WTC11 (cell line): ENCODE results near the gene SLC17A8. TPM values are rescaled to one million over a fixed set of nuclear protein-coding genes. Genes with fewer than 3 reads are reported as not detected.

ENCODE experiments used
- ATAC-seq: fragments of 200-7000 bp; cut with Tn5 transposase; 2 replicates; pipeline ENCODE4 v1.10.0; 2021; ENCODE audit warnings: mild to moderate bottlenecking, moderate library complexity
- CTCF ChIA-PET: fragments of 300-600 bp; sonication (Branson Sonifier 250); formaldehyde crosslinking; loops from one replicate; lab custom pipeline; 2021; ENCODE audit warnings: antibody characterized with exemption; lab: Charles Lee
- POLR2A ChIA-PET: fragments of 350-600 bp; sonication (Branson Sonifier 250); formaldehyde crosslinking; loops from one replicate; lab custom pipeline; 2021; ENCODE audit warnings: antibody characterized with exemption; lab: Charles Lee
- DNase-seq: peaks from one replicate; pipeline ENCODE4 v3.0.0; 2021; ENCODE audit warnings: low spot score
- H3K27ac Mint-ChIP-seq: 2 replicates; pipeline ENCODE4 v1.8.0; 2021; ENCODE audit warnings: mixed read lengths
- H3K27me3 Mint-ChIP-seq: 2 replicates; pipeline ENCODE4 v1.8.0; 2021; ENCODE audit warnings: low read depth, mild to moderate bottlenecking, moderate library complexity, mixed read lengths
- H3K36me3 Mint-ChIP-seq: 2 replicates; pipeline ENCODE4 v1.8.0; 2021; ENCODE audit warnings: mixed read lengths
- H3K4me1 Mint-ChIP-seq: 2 replicates; pipeline ENCODE4 v1.8.0; 2022; ENCODE audit warnings: mixed read lengths
- H3K4me3 Mint-ChIP-seq: 2 replicates; pipeline ENCODE4 v1.8.0; 2021; ENCODE audit warnings: mild to moderate bottlenecking, moderate library complexity, mixed read lengths
- H3K9me3 Mint-ChIP-seq: 2 replicates; pipeline ENCODE4 v1.8.0; 2021; ENCODE audit warnings: mixed read lengths
- CBFB ChIP-seq: sonication (generic); formaldehyde crosslinking; IDR thresholded peaks from 2 replicates; pipeline ENCODE4 v1.8.1; 2022; ENCODE audit warnings: mild to moderate bottlenecking, low read depth, missing genetic modification reagents
- CREB1 ChIP-seq: sonication (generic); formaldehyde crosslinking; IDR thresholded peaks from 2 replicates; pipeline ENCODE4 v1.8.0; 2023; ENCODE audit warnings: mild to moderate bottlenecking, missing genetic modification reagents
- GABPB1 ChIP-seq: sonication (generic); formaldehyde crosslinking; IDR thresholded peaks from 2 replicates; pipeline ENCODE4 v1.8.1; 2023; ENCODE audit warnings: mild to moderate bottlenecking, missing genetic modification reagents
- KAT7 ChIP-seq: sonication (generic); formaldehyde crosslinking; IDR thresholded peaks from 2 replicates; pipeline ENCODE4 v1.8.1; 2023; ENCODE audit warnings: missing genetic modification reagents, mild to moderate bottlenecking, borderline replicate concordance
- MYBL2 ChIP-seq: sonication (generic); formaldehyde crosslinking; IDR thresholded peaks from 2 replicates; pipeline ENCODE4 v1.8.1; 2023; ENCODE audit warnings: mild to moderate bottlenecking, moderate library complexity, missing genetic modification reagents
- NR3C1 ChIP-seq: sonication (generic); formaldehyde crosslinking; conservative IDR thresholded peaks from 2 replicates; pipeline ENCODE4 v1.8.1; 2023; ENCODE audit warnings: low read depth, mild to moderate bottlenecking, missing genetic modification reagents
- RELA ChIP-seq: sonication (generic); formaldehyde crosslinking; IDR thresholded peaks from 2 replicates; pipeline ENCODE4 v1.8.1; 2022; ENCODE audit warnings: missing genetic modification reagents, mild to moderate bottlenecking, borderline replicate concordance
- SMAD3 ChIP-seq: sonication (generic); formaldehyde crosslinking; IDR thresholded peaks from 2 replicates; pipeline ENCODE4 v1.8.0; 2022; ENCODE audit warnings: missing genetic modification reagents, mild to moderate bottlenecking, borderline replicate concordance
- SP1 ChIP-seq: sonication (generic); formaldehyde crosslinking; conservative IDR thresholded peaks from 2 replicates; pipeline ENCODE4 v1.8.1; 2022; ENCODE audit warnings: missing genetic modification reagents
- TEAD1 ChIP-seq: sonication (generic); formaldehyde crosslinking; IDR thresholded peaks from 2 replicates; pipeline ENCODE4 v1.8.0; 2022; ENCODE audit warnings: mild to moderate bottlenecking, missing genetic modification reagents
- ZNF121 ChIP-seq: sonication (generic); formaldehyde crosslinking; IDR thresholded peaks from 2 replicates; pipeline ENCODE4 v1.8.0; 2023; ENCODE audit warnings: missing genetic modification reagents
- ZNF263 ChIP-seq: sonication (generic); formaldehyde crosslinking; IDR thresholded peaks from 2 replicates; pipeline ENCODE4 v1.8.1; 2022; ENCODE audit warnings: low read depth, mild to moderate bottlenecking, moderate library complexity, missing genetic modification reagents
- ZNF317 ChIP-seq: sonication (generic); formaldehyde crosslinking; IDR thresholded peaks from 2 replicates; pipeline ENCODE4 v1.8.1; 2023; ENCODE audit warnings: low read depth, mild to moderate bottlenecking, moderate library complexity, missing genetic modification reagents, borderline replicate concordance
- ZNF396 ChIP-seq: fragments of 250-450 bp; sonication (Bioruptor Pico); IDR thresholded peaks from 2 replicates; pipeline ENCODE4 v1.8.0; 2021; ENCODE audit warnings: mild to moderate bottlenecking, moderate library complexity, borderline replicate concordance
- total RNA-seq: library from RNA; stranded (reverse); gene quantifications from 3 replicates; pipeline ENCODE4 v1.2.3, GENCODE V29; 2021
- TF ChIP-seq, protein P1 (sequence below): sonication (generic); formaldehyde crosslinking; IDR thresholded peaks from 2 replicates; pipeline ENCODE4 v1.8.0; 2023; ENCODE audit warnings: mild to moderate bottlenecking, missing genetic modification reagents
- TF ChIP-seq, protein P2 (sequence below): fragments of 200-600 bp; IDR thresholded peaks from 2 replicates; pipeline ENCODE4 v1.8.0; 2022; ENCODE audit warnings: antibody characterized with exemption
- TF ChIP-seq, protein P3 (sequence below): sonication (generic); formaldehyde crosslinking; IDR thresholded peaks from 2 replicates; pipeline ENCODE4 v1.8.1; 2023; ENCODE audit warnings: mild to moderate bottlenecking, missing genetic modification reagents
- TF ChIP-seq, protein P4 (sequence below): fragments of 250-450 bp; sonication (Bioruptor Pico); IDR thresholded peaks from 2 replicates; pipeline ENCODE4 v1.9.0; 2021; ENCODE audit warnings: moderate library complexity, mild to moderate bottlenecking, inconsistent platforms, borderline replicate concordance
- TF ChIP-seq, protein P5 (sequence below): fragments of 250-450 bp; sonication (Bioruptor Pico); IDR thresholded peaks from 2 replicates; pipeline ENCODE4 v1.9.0; 2021; ENCODE audit warnings: mild to moderate bottlenecking, borderline replicate concordance

SLC17A8 gene
- total RNA-seq, 1 experiment from 2014 or later, result 0.26 TPM

DNA sequence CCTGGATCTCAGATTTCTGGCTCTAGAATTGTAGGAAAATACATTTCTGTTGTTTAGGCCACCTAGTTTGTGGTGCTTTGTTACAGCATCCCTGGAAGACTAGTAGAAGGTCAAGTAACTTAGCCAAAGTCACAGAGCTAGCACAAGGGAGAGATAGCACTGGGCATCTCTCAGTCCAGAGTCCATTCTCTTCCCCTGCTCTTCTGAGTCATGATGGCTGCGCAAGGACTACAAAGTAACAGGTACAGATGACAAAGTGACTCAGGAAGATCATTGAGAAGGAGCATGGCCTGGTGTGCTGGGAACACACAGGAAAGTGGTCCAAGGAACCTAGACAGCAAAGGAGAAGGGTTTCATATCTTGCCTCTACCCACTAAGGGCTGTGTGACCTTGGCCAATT is 19.3 kb downstream of the SLC17A8 start (continued):
- TF ChIP-seq, protein P1, sequence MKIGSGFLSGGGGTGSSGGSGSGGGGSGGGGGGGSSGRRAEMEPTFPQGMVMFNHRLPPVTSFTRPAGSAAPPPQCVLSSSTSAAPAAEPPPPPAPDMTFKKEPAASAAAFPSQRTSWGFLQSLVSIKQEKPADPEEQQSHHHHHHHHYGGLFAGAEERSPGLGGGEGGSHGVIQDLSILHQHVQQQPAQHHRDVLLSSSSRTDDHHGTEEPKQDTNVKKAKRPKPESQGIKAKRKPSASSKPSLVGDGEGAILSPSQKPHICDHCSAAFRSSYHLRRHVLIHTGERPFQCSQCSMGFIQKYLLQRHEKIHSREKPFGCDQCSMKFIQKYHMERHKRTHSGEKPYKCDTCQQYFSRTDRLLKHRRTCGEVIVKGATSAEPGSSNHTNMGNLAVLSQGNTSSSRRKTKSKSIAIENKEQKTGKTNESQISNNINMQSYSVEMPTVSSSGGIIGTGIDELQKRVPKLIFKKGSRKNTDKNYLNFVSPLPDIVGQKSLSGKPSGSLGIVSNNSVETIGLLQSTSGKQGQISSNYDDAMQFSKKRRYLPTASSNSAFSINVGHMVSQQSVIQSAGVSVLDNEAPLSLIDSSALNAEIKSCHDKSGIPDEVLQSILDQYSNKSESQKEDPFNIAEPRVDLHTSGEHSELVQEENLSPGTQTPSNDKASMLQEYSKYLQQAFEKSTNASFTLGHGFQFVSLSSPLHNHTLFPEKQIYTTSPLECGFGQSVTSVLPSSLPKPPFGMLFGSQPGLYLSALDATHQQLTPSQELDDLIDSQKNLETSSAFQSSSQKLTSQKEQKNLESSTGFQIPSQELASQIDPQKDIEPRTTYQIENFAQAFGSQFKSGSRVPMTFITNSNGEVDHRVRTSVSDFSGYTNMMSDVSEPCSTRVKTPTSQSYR, result no peak
- TF ChIP-seq GABPB1, result no peak

DNA sequence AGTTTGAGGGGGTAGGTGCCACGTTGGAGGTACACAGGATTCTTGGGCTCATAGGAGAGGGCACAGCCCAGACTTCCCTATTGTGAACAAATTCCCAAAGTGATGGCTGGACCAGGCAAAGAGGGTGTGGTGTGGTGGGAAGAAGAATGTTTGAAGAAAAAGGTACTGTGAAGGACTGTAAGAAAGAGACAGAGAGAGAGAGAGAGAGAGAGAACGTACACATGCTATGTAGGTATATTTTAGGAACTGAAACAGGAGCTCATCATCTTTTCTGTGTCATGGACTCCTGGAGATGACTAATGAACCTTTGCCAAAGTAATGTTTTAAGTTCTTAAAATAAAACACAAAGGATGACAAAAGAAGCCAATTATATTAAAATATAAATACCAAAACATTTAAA is 24.5 kb downstream of the SLC17A8 start:
- peaks cover 9% of the 10 kb centered on the region for H3K4me1 Mint-ChIP-seq
- no peaks in the 10 kb centered on the region for H3K9me3 Mint-ChIP-seq
- H3K36me3 Mint-ChIP-seq, result no peaks in the 10 kb centered on the region
- H3K27ac Mint-ChIP-seq, result no peak overlapping the region
- ATAC-seq (no peak), DNase-seq (no peak)
- ChIA-PET CTCF (interaction anchor here (1.0 kb wide), 1 partner anchor 23 kb away, joined by 4 read pairs; no protein-coding TSS in a partner anchor), POLR2A (interaction anchor here (0.6 kb wide), 1 partner anchor 1308 kb away, joined by 3 read pairs; no protein-coding TSS in a partner anchor)
- TF ChIP-seq SP1 (no peak), ZNF121 (no peak), SMAD3 (no peak), CREB1 (CRISPR knock-in tag) (no peak), CBFB (CRISPR knock-in tag) (no peak), KAT7 (CRISPR knock-in tag) (no peak), MYBL2 (CRISPR knock-in tag) (no peak), ZNF263 (CRISPR knock-in tag) (no peak), ZNF317 (CRISPR knock-in tag) (no peak), TEAD1 (CRISPR knock-in tag) (no peak)
- TF ChIP-seq, protein P2, sequence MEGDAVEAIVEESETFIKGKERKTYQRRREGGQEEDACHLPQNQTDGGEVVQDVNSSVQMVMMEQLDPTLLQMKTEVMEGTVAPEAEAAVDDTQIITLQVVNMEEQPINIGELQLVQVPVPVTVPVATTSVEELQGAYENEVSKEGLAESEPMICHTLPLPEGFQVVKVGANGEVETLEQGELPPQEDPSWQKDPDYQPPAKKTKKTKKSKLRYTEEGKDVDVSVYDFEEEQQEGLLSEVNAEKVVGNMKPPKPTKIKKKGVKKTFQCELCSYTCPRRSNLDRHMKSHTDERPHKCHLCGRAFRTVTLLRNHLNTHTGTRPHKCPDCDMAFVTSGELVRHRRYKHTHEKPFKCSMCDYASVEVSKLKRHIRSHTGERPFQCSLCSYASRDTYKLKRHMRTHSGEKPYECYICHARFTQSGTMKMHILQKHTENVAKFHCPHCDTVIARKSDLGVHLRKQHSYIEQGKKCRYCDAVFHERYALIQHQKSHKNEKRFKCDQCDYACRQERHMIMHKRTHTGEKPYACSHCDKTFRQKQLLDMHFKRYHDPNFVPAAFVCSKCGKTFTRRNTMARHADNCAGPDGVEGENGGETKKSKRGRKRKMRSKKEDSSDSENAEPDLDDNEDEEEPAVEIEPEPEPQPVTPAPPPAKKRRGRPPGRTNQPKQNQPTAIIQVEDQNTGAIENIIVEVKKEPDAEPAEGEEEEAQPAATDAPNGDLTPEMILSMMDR, result no peak
- TF ChIP-seq, protein P3, sequence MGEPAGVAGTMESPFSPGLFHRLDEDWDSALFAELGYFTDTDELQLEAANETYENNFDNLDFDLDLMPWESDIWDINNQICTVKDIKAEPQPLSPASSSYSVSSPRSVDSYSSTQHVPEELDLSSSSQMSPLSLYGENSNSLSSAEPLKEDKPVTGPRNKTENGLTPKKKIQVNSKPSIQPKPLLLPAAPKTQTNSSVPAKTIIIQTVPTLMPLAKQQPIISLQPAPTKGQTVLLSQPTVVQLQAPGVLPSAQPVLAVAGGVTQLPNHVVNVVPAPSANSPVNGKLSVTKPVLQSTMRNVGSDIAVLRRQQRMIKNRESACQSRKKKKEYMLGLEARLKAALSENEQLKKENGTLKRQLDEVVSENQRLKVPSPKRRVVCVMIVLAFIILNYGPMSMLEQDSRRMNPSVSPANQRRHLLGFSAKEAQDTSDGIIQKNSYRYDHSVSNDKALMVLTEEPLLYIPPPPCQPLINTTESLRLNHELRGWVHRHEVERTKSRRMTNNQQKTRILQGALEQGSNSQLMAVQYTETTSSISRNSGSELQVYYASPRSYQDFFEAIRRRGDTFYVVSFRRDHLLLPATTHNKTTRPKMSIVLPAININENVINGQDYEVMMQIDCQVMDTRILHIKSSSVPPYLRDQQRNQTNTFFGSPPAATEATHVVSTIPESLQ (CRISPR knock-in tag), result no peak
- H3K27me3 Mint-ChIP-seq, result no peaks in the 10 kb centered on the region; the same call in 1 of the 2 replicates
- H3K4me3 Mint-ChIP-seq, result no peak overlapping the region

DNA sequence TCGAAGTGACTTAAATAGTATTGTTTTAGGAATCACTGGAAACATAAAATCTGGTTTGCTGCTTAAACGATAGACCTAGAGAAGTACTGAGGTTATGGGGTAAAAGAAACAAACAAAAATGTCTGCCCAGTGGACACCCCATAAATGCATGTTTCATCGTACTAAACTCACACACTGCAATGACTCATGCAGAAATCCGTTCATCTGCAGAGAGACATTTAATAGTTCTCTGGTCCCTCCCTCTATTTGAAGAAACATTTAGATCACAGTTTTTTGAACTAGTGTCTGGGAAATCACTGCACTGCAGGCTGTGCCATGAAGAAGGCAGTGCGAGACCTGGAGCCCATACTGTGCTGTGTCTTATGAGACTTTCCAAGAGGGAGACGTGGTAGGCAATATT is 25.5 kb downstream of the SLC17A8 start:
- CTCF ChIA-PET, result interaction anchor here (1.3 kb wide), 1 partner anchor 22 kb away, joined by 12 read pairs; no protein-coding TSS in a partner anchor
- H3K36me3 Mint-ChIP-seq, result no peaks in the 10 kb centered on the region
- ATAC-seq, result no peak

More for the DNA sequence above, 25.5 kb downstream of the SLC17A8 start:
- POLR2A ChIA-PET, result no interaction called here
- Mint-ChIP-seq H3K27me3 (no peaks in the 10 kb centered on the region), H3K9me3 (no peaks in the 10 kb centered on the region), H3K27ac (no peak overlapping the region), H3K4me3 (no peak overlapping the region), H3K4me1 (peaks cover 9% of the 10 kb centered on the region)
- TF ChIP-seq NR3C1 (CRISPR knock-in tag) (no peak), ZNF396 (CRISPR knock-in tag) (no peak), RELA (no peak)
- TF ChIP-seq, protein P4, sequence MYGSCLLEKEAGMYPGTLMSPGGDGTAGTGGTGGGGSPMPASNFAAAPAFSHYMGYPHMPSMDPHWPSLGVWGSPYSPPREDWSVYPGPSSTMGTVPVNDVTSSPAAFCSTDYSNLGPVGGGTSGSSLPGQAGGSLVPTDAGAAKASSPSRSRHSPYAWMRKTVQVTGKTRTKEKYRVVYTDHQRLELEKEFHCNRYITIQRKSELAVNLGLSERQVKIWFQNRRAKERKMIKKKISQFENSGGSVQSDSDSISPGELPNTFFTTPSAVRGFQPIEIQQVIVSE (CRISPR knock-in tag), result no peak
- TF ChIP-seq, protein P5, sequence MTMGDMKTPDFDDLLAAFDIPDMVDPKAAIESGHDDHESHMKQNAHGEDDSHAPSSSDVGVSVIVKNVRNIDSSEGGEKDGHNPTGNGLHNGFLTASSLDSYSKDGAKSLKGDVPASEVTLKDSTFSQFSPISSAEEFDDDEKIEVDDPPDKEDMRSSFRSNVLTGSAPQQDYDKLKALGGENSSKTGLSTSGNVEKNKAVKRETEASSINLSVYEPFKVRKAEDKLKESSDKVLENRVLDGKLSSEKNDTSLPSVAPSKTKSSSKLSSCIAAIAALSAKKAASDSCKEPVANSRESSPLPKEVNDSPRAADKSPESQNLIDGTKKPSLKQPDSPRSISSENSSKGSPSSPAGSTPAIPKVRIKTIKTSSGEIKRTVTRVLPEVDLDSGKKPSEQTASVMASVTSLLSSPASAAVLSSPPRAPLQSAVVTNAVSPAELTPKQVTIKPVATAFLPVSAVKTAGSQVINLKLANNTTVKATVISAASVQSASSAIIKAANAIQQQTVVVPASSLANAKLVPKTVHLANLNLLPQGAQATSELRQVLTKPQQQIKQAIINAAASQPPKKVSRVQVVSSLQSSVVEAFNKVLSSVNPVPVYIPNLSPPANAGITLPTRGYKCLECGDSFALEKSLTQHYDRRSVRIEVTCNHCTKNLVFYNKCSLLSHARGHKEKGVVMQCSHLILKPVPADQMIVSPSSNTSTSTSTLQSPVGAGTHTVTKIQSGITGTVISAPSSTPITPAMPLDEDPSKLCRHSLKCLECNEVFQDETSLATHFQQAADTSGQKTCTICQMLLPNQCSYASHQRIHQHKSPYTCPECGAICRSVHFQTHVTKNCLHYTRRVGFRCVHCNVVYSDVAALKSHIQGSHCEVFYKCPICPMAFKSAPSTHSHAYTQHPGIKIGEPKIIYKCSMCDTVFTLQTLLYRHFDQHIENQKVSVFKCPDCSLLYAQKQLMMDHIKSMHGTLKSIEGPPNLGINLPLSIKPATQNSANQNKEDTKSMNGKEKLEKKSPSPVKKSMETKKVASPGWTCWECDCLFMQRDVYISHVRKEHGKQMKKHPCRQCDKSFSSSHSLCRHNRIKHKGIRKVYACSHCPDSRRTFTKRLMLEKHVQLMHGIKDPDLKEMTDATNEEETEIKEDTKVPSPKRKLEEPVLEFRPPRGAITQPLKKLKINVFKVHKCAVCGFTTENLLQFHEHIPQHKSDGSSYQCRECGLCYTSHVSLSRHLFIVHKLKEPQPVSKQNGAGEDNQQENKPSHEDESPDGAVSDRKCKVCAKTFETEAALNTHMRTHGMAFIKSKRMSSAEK (CRISPR knock-in tag), result no peak
- DNase-seq, result no peak
